ENCODE measurements around the gene INO80C. TPM values are rescaled to one million over a fixed set of nuclear protein-coding genes. Genes with fewer than 3 reads are reported as not detected.

INO80C gene
- polyA plus RNA-seq, 1 donor (not counting 4 experiments of a cell fraction or from before 2014, with no cell fraction given), result 54.7 TPM

DNA sequence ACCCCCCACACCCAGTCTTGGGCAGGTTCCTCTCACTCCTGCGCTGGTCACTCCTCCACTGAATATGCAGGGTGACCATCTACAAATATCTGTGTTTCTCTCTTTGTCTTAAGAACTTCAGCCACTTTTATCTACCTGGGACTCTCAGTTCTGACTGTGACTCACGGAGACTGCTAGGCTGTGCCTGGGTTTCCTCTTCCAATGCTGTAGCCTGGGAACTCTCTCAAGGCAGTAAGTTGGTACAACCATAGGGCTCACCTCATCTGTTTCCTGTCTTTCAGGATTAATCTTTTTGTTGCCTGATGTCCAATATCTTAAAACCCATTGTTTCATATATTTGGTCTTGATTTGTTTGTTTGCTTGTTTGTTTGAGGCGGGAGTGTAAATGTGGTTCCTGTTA, 73.4 kb downstream of the INO80C start:
- dilution Hi-C loops (cut with MboI; ENCODE audit: extremely low pct_ligation_motif_present, low sequenced_read_pairs), result no loop called here
- Histone ChIP-seq H3K79me2 (ENCODE audit: control insufficient read depth, insufficient read depth, low read length) (no peaks in the 10 kb centered on the region), H3K4me2 (ENCODE audit: control insufficient read depth, extremely low read depth, insufficient read depth, low read depth, low read length) (no peak overlapping the region), H4K20me1 (ENCODE audit: control insufficient read depth, extremely low read depth, insufficient read depth, low read length) (no peaks in the 10 kb centered on the region), H3K4me1 (ENCODE audit: control insufficient read depth, extremely low read depth, insufficient read depth, low read length) (no peaks in the 10 kb centered on the region), H3K36me3 (ENCODE audit: control insufficient read depth in 2 of 2, extremely low read depth in 1 of 2, insufficient read depth in 2 of 2, low read length in 2 of 2) (no peaks in the 10 kb centered on the region), H3K9me3 (ENCODE audit: control insufficient read depth, low read depth, low read length) (no peaks in the 10 kb centered on the region), H3K9me1 (ENCODE audit: control insufficient read depth, extremely low read depth, insufficient read depth, low read length) (no peaks in the 10 kb centered on the region), H3K9ac (ENCODE audit: control insufficient read depth, extremely low read depth, insufficient read depth, low read length) (no peak overlapping the region), H2AFZ (ENCODE audit: control insufficient read depth, low read length) (no peak overlapping the region), H3K27ac (ENCODE audit: control insufficient read depth, insufficient read depth, low read length) (no peak overlapping the region), H3K27me3 (ENCODE audit: control insufficient read depth, extremely low read depth, insufficient read depth, low read length) (no peaks in the 10 kb centered on the region), H3K4me3 (ENCODE audit: control insufficient read depth in 2 of 3, extremely low read depth in 1 of 3, insufficient read depth in 2 of 3, low read depth in 1 of 3, low read length in 3 of 3) (no peak overlapping the region)
- no peak for DNase-seq (ENCODE audit: low read depth, low spot score)
- TF ChIP-seq EZH2 (IDR thresholded peaks at IDR 0.05; ENCODE audit: low read length), result no peak
- TF ChIP-seq, protein P1, sequence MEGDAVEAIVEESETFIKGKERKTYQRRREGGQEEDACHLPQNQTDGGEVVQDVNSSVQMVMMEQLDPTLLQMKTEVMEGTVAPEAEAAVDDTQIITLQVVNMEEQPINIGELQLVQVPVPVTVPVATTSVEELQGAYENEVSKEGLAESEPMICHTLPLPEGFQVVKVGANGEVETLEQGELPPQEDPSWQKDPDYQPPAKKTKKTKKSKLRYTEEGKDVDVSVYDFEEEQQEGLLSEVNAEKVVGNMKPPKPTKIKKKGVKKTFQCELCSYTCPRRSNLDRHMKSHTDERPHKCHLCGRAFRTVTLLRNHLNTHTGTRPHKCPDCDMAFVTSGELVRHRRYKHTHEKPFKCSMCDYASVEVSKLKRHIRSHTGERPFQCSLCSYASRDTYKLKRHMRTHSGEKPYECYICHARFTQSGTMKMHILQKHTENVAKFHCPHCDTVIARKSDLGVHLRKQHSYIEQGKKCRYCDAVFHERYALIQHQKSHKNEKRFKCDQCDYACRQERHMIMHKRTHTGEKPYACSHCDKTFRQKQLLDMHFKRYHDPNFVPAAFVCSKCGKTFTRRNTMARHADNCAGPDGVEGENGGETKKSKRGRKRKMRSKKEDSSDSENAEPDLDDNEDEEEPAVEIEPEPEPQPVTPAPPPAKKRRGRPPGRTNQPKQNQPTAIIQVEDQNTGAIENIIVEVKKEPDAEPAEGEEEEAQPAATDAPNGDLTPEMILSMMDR (optimal IDR thresholded peaks at IDR 0.05 in 1 of 3, IDR thresholded peaks at IDR 0.05 in 1 of 3, conservative IDR thresholded peaks at IDR 0.05 in 1 of 3; ENCODE audit: extremely low read depth in 1 of 3, insufficient read depth in 2 of 3, low read length in 3 of 3), result no peak
- peak; percentile 23 for FAIRE-seq

GRCh38 chr18:35422237-35422636, 75.5 kb downstream of the INO80C start:
- Histone ChIP-seq H3K9ac (ENCODE audit: control insufficient read depth, extremely low read depth, insufficient read depth, low read length) (no peak overlapping the region), H3K27me3 (ENCODE audit: control insufficient read depth, extremely low read depth, insufficient read depth, low read length) (no peaks in the 10 kb centered on the region), H3K9me1 (ENCODE audit: control insufficient read depth, extremely low read depth, insufficient read depth, low read length) (no peaks in the 10 kb centered on the region), H3K4me3 (ENCODE audit: control insufficient read depth in 2 of 3, extremely low read depth in 1 of 3, insufficient read depth in 2 of 3, low read depth in 1 of 3, low read length in 3 of 3) (no peak overlapping the region), H3K27ac (ENCODE audit: control insufficient read depth, insufficient read depth, low read length) (no peak overlapping the region), H3K79me2 (ENCODE audit: control insufficient read depth, insufficient read depth, low read length) (no peaks in the 10 kb centered on the region), H2AFZ (ENCODE audit: control insufficient read depth, low read length) (no peak overlapping the region), H3K9me3 (ENCODE audit: control insufficient read depth, low read depth, low read length) (no peaks in the 10 kb centered on the region), H3K4me2 (ENCODE audit: control insufficient read depth, extremely low read depth, insufficient read depth, low read depth, low read length) (no peak overlapping the region), H4K20me1 (ENCODE audit: control insufficient read depth, extremely low read depth, insufficient read depth, low read length) (no peaks in the 10 kb centered on the region), H3K36me3 (ENCODE audit: control insufficient read depth in 2 of 2, extremely low read depth in 1 of 2, insufficient read depth in 2 of 2, low read length in 2 of 2) (no peaks in the 10 kb centered on the region), H3K4me1 (ENCODE audit: control insufficient read depth, extremely low read depth, insufficient read depth, low read length) (no peaks in the 10 kb centered on the region)
- TF ChIP-seq, protein P1 (optimal IDR thresholded peaks at IDR 0.05 in 1 of 3, IDR thresholded peaks at IDR 0.05 in 1 of 3, conservative IDR thresholded peaks at IDR 0.05 in 1 of 3; ENCODE audit: extremely low read depth in 1 of 3, insufficient read depth in 2 of 3, low read length in 3 of 3), result no peak
- TF ChIP-seq EZH2 (IDR thresholded peaks at IDR 0.05; ENCODE audit: low read length), result no peak
- no peak for FAIRE-seq
- DNase-seq (ENCODE audit: low read depth, low spot score), result no peak
- dilution Hi-C loops (cut with MboI; ENCODE audit: extremely low pct_ligation_motif_present, low sequenced_read_pairs), result no loop called here
